PC-3 (cell line): Measurements from ENCODE around the gene TMEM30B. TPM values are rescaled to one million over a fixed set of nuclear protein-coding genes. Genes with fewer than 3 reads are reported as not detected.

Experiments
- ATAC-seq: fragments of 200-7000 bp; cut with Tn5 transposase; 2 replicates; pipeline ENCODE4 v1.9.1; 2020; ENCODE audit warnings: mild to moderate bottlenecking, moderate library complexity
- BruUV-seq: library from RNA; stranded (reverse); fragments of 400-500 nt; replicated peaks from 2 replicates; lab custom pipeline; 2021; lab: Mats Ljungman, UMichigan
- CTCF ChIA-PET: fragments of 300-600 bp; sonication (Branson Sonifier 250); formaldehyde crosslinking; loops from one replicate; lab custom pipeline; 2022; ENCODE audit warnings: antibody characterized with exemption; lab: Charles Lee
- POLR2A ChIA-PET: fragments of 300-600 bp; sonication (Branson Sonifier 250); formaldehyde crosslinking; loops from one replicate; lab custom pipeline; 2022; ENCODE audit warnings: antibody characterized with exemption; ENCODE audit not compliant: unreplicated experiment; lab: Charles Lee
- DNase-seq: peaks from one replicate; pipeline ENCODE4 v3.0.0-alpha.2; 2015
- H2AFZ ChIP-seq: fragments of 300-600 bp; sonication (generic); 2 replicates; pipeline ENCODE4 v1.6.0; 2016; ENCODE audit warnings: antibody characterized with exemption, low read length
- H3F3A ChIP-seq: fragments of 300-600 bp; sonication (generic); one replicate; pipeline ENCODE4 v1.6.0; 2017; ENCODE audit warnings: antibody characterized with exemption, low read length, control low read depth, mild to moderate bottlenecking; ENCODE audit not compliant: unreplicated experiment
- H3K27ac ChIP-seq: fragments of 300-600 bp; sonication (generic); 2 replicates; pipeline ENCODE4 v1.5.1; 2016; ENCODE audit warnings: mild to moderate bottlenecking, low read length
- H3K27me3 ChIP-seq: fragments of 300-600 bp; sonication (generic); 2 replicates; pipeline ENCODE4 v1.6.1; 2016; ENCODE audit warnings: low read length, mixed read lengths
- H3K36me3 ChIP-seq: fragments of 300-600 bp; sonication (generic); 2 replicates; pipeline ENCODE4 v1.6.1; 2016; ENCODE audit warnings: low read depth, mixed run types, low read length, mixed read lengths
- H3K4me1 ChIP-seq: fragments of 300-600 bp; sonication (generic); 2 replicates; pipeline ENCODE4 v1.5.1; 2016; ENCODE audit warnings: low read length; ENCODE audit not compliant: insufficient read depth
- H3K4me2 ChIP-seq: fragments of 300-600 bp; sonication (generic); 2 replicates; pipeline ENCODE4 v1.6.0; 2016; ENCODE audit warnings: low read length
- H3K4me3 ChIP-seq: fragments of 300-600 bp; sonication (generic); 2 replicates; pipeline ENCODE4 v1.5.1; 2016; ENCODE audit warnings: mild to moderate bottlenecking, low read length, mixed read lengths
- H3K79me2 ChIP-seq: fragments of 300-600 bp; sonication (generic); 2 replicates; pipeline ENCODE4 v1.6.1; 2017; ENCODE audit warnings: low read length, mixed read lengths
- H3K9ac ChIP-seq: fragments of 300-600 bp; sonication (generic); 2 replicates; pipeline ENCODE4 v1.6.0; 2016; ENCODE audit warnings: mild to moderate bottlenecking, low read length
- H3K9me2 ChIP-seq: fragments of 300-600 bp; sonication (generic); replicated peaks from 2 replicates; pipeline ENCODE4 v1.6.1; 2016; ENCODE audit warnings: mixed run types, low read length, mixed read lengths
- H3K9me3 ChIP-seq: fragments of 300-600 bp; sonication (generic); 2 replicates; pipeline ENCODE4 v1.6.1; 2016; ENCODE audit warnings: low read length, mixed read lengths
- H4K20me1 ChIP-seq: fragments of 300-600 bp; sonication (generic); 2 replicates; pipeline ENCODE4 v1.6.1; 2016; ENCODE audit warnings: low read length, mixed read lengths
- EZH2 ChIP-seq: fragments of 300-600 bp; sonication (generic); IDR thresholded peaks from one replicate; pipeline ENCODE4 v1.6.1; 2017; ENCODE audit warnings: antibody characterized with exemption, mild to moderate bottlenecking, low read length; ENCODE audit not compliant: unreplicated experiment
- EZH2phosphoT487 ChIP-seq: fragments of 300-600 bp; sonication (generic); IDR thresholded peaks from 2 replicates; pipeline ENCODE4 v1.6.1; 2018; ENCODE audit warnings: mild to moderate bottlenecking, antibody characterized with exemption, low read length, borderline replicate concordance
- intact Hi-C: fragments of 100-400 bp; cut with micrococcal nuclease; formaldehyde crosslinking; loops from 2 replicates; pipeline ENCODE4 v1.9.0; 2023
- total RNA-seq: library from RNA; depleted of rRNA; stranded (reverse); fragments of >200 nt; gene quantifications from 2 replicates; pipeline ENCODE4 v1.2.3, GENCODE V29; 2014
- TF ChIP-seq, protein P1 (sequence below): fragments of 300-600 bp; sonication (generic); conservative IDR thresholded peaks from 2 replicates; pipeline ENCODE4 v1.5.1; 2017; ENCODE audit warnings: antibody characterized with exemption, low read depth, mild to moderate bottlenecking, low read length

Gene TMEM30B
- total RNA-seq, 1 experiment from 2014 or later, result 70.6 TPM

DNA sequence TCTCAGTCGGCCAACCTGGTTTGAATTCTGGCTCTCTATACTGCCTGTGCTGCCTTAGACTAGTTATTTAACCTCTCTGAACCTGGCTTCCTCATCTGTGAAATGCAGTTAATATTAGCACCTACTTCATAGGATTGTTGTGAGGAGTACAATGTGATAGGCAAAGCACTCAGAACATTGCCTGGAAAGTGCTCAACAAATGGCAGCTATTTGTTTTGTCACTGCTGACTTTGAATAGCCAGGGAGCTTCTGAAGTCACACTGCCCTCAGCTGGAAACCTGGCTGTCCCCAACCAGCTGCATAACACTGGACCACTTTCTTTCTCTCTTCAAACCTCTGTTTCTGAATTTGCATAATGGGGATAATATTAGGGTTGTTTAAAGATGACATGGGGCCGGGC is 9.6 kb downstream of the TMEM30B start:
- Histone ChIP-seq H4K20me1 (no peaks in the 10 kb centered on the region), H2AFZ (no peak overlapping the region), H3K9ac (no peak overlapping the region), H3K27me3 (no peaks in the 10 kb centered on the region), H3F3A (no peaks in the 10 kb centered on the region), H3K9me2 (no peaks in the 10 kb centered on the region), H3K4me3 (no peak overlapping the region), H3K79me2 (no peaks in the 10 kb centered on the region), H3K4me2 (no peak overlapping the region), H3K4me1 (no peaks in the 10 kb centered on the region; the same call in 1 of the 2 replicates), H3K36me3 (no peaks in the 10 kb centered on the region), H3K9me3 (no peaks in the 10 kb centered on the region), H3K27ac (no peak overlapping the region)
- intact Hi-C loops, result no loop called here
- BruUV-seq, result no TSS peak
- CTCF ChIA-PET, result no interaction called here
- TF ChIP-seq EZH2phosphoT487 (no peak), EZH2 (no peak)
- TF ChIP-seq, protein P1, sequence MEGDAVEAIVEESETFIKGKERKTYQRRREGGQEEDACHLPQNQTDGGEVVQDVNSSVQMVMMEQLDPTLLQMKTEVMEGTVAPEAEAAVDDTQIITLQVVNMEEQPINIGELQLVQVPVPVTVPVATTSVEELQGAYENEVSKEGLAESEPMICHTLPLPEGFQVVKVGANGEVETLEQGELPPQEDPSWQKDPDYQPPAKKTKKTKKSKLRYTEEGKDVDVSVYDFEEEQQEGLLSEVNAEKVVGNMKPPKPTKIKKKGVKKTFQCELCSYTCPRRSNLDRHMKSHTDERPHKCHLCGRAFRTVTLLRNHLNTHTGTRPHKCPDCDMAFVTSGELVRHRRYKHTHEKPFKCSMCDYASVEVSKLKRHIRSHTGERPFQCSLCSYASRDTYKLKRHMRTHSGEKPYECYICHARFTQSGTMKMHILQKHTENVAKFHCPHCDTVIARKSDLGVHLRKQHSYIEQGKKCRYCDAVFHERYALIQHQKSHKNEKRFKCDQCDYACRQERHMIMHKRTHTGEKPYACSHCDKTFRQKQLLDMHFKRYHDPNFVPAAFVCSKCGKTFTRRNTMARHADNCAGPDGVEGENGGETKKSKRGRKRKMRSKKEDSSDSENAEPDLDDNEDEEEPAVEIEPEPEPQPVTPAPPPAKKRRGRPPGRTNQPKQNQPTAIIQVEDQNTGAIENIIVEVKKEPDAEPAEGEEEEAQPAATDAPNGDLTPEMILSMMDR, result no peak
- POLR2A ChIA-PET, result no interaction called here
- ATAC-seq (no peak), DNase-seq (no peak)

DNA sequence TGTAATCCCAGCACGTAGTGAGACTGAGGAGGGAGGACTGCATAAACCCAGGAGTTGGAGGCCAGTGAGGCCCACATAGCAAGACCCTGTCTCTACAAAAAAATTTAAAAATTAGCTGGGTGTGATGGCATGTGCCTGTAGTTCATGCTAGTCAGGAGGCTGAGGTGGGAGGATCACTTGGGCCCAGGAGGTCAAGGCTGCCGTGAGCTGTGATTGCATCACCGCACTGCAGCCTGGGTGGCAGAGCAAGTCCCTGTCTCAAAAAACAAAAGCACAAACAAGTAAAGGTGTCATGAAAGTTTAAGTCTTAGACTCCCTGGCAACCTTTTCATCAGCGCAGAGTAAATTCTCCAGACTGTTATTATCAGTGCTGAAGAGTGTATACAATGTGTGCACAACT is 10.4 kb downstream of the TMEM30B start:
- Histone ChIP-seq H3K36me3 (no peaks in the 10 kb centered on the region), H3K4me1 (no peaks in the 10 kb centered on the region; the same call in 1 of the 2 replicates), H3K27ac (no peak overlapping the region), H3K9me3 (no peaks in the 10 kb centered on the region), H3K27me3 (no peaks in the 10 kb centered on the region), H3K4me3 (no peak overlapping the region), H2AFZ (no peak overlapping the region), H3K9me2 (no peaks in the 10 kb centered on the region), H3K79me2 (no peaks in the 10 kb centered on the region), H3K9ac (no peak overlapping the region), H3F3A (no peaks in the 10 kb centered on the region), H3K4me2 (no peak overlapping the region), H4K20me1 (no peaks in the 10 kb centered on the region)
- CTCF ChIA-PET, result no interaction called here
- intact Hi-C loops, result no loop called here
- TF ChIP-seq EZH2phosphoT487 (no peak), EZH2 (no peak)
- TF ChIP-seq, protein P1, result no peak
- POLR2A ChIA-PET, result no interaction called here
- ATAC-seq (no peak), DNase-seq (no peak)
- no TSS peak for BruUV-seq

DNA sequence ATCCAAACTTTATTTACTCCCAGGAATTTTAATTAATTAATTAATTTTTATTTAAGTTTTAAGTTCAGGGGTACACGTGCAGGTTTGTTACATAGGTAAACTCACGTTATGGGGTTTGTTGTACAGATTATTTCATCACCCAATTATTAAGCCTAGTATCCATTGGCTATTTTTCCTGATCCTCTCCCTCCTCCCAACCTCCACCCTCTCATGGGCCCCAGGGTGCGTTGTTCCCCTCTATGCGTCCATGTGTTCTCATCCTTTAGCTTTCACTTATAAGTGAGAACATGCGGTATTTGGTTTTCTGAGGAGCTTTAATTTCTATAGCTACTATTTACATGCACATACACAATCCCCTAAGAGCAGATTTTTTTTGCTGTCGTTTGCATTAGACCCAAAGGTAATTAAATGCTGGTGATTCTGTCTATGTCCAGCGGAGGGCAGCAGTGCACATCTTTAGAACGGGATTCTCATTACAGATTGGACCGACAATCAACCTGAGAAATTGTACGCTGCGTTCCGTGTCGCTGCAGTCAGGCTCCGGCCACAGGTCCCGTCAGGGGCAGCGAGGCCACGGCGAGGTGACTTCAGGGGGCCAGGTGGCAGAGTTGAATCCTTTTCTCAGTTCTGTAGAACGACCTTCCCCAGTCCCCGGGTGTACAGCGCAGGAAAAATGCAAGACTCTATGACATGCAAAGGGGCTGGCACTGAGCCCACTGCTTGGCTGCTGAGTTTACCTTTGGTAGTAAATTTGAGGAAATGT is 11.6 kb downstream of the TMEM30B start:
- Histone ChIP-seq H2AFZ (peak overlapping the region; percentile 80), H3K9me2 (no peaks in the 10 kb centered on the region), H4K20me1 (no peaks in the 10 kb centered on the region), H3K4me3 (peak overlapping the region; percentile 65), H3F3A (no peaks in the 10 kb centered on the region), H3K36me3 (no peaks in the 10 kb centered on the region), H3K4me2 (peak overlapping the region; percentile 90), H3K9ac (peak overlapping the region; percentile 44), H3K27me3 (no peaks in the 10 kb centered on the region), H3K27ac (no peak overlapping the region), H3K79me2 (no peaks in the 10 kb centered on the region), H3K4me1 (peaks cover 6% of the 10 kb centered on the region), H3K9me3 (no peaks in the 10 kb centered on the region)
- BruUV-seq, result no TSS peak
- intact Hi-C loops, result loop anchor here (1.0 to 10.0 kb wide), 4 partner anchors 17 to 1015 kb away; partner anchors contain the start of gene PRKCH
- ATAC-seq (peak; percentile 71), DNase-seq (peak; percentile 98)
- ChIA-PET CTCF (interaction anchor here (0.5 to 1.7 kb wide), 11 partner anchors 8 to 1310 kb away, joined by 3 to 25 read pairs (median 4); partner anchors contain the start of gene TMEM30B), POLR2A (interaction anchor here (0.5 to 0.6 kb wide), 6 partner anchors 51 to 697 kb away, joined by 3 to 15 read pairs (median 4); no protein-coding TSS in a partner anchor)
- no peak for TF ChIP-seq EZH2
- TF ChIP-seq, protein P1, result peak; percentile 97
- no peak for TF ChIP-seq EZH2phosphoT487
